ENCODE data around the gene PLXNA4. TPM values are rescaled to one million over a fixed set of nuclear protein-coding genes. Genes with fewer than 3 reads are reported as not detected.

Gene PLXNA4
- total RNA-seq, 1 donor from 2014 or later: 5.9 TPM

GRCh38 chr7:132158841-132159240 lies 417.4 kb downstream of the PLXNA4 start:
- intact Hi-C loops (cut with micrococcal nuclease): no loop called here

- intact Hi-C loops (cut with micrococcal nuclease): no loop called here
Observed at GRCh38 chr7:132158166-132158565, 418.1 kb downstream of the PLXNA4 start.

- intact Hi-C loops (cut with micrococcal nuclease): no loop called here
Observed at GRCh38 chr7:132155715-132156114, 420.6 kb downstream of the PLXNA4 start.

GRCh38 chr7:132154695-132155471 lies 421.4 kb downstream of the PLXNA4 start:
- intact Hi-C loops (cut with micrococcal nuclease): no loop called here

DNA sequence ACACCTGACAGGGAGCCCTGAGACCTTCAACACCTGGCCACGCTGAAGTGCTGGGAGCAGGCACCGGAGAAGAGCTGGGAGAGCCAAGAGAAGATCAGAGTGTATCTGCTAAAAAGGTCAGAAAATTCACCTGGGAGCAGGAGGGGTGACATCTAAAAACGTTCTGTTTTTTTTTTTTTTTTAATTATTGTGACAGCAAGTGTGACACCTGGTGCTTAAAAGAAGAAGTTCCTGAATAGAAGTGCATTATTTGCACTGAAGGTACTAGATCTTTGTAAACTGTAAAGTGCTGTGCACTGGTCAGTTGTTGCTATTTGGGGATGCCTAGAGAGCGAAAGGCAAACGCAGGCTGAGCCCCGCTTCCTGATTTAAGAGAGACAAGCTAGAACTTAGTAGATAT lies 422.0 kb downstream of the PLXNA4 start:
- intact Hi-C loops (cut with micrococcal nuclease): no loop called here

DNA sequence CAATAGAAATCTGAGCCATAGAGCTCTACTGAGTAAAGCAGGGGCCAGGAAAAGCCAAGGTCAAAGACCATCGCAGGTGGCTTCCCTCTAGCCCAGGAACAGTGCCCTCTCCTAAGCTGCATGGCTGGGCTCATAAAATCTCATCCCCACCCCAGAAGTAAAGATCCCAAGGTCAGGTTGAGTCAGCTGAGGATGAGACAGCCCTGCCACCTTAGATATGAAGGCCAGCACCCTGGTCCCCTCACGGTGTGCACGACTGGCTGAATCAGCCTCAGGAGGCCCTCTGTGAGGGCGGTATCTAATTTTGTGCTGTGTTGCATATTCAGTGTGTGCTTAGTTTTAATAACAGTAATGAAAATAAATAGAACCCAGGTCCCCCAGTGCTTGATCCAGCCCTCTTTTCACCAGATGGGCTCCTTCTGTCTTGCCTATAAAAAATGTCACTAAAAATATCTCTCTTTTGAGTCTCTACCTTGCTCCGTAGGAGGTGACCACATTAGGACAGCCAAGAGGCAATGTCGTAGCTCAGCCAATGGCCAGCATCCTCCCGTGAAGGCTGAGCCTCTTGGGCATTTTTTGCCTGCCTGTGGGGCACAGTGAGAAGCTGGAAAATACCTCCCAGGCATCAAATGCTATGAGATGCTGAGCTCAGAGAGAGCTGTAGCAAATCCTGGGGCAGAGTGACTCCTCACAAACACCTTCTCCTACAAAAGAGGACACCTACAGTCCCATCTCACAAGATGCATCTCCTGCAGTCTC lies 424.0 kb downstream of the PLXNA4 start:
- intact Hi-C loops (cut with micrococcal nuclease): no loop called here

- intact Hi-C loops (cut with micrococcal nuclease): no loop called here
Observed at GRCh38 chr7:132150711-132151110, 425.6 kb downstream of the PLXNA4 start.

- intact Hi-C loops (cut with micrococcal nuclease): no loop called here
Observed at GRCh38 chr7:132149436-132150304, 426.6 kb downstream of the PLXNA4 start.

DNA sequence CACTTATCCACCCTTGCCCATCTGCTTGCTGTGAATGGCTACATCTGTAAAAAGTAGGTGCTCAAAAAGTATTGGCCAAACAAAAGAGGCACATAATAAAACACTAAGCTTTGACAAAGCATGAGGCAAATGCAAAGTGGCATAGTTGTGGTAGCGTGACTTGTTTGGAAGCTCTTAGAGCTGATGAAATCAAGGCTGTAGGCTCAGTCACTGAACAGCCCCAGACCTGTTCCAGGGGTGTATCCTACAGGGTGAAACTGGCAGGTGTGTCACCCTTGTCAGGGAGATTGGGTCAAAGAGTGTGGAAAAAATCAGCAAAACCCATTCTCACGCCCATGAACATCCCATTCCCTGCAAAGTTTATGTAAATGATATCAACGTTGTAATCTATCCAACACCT lies 427.4 kb downstream of the PLXNA4 start:
- intact Hi-C loops (cut with micrococcal nuclease): no loop called here

DNA sequence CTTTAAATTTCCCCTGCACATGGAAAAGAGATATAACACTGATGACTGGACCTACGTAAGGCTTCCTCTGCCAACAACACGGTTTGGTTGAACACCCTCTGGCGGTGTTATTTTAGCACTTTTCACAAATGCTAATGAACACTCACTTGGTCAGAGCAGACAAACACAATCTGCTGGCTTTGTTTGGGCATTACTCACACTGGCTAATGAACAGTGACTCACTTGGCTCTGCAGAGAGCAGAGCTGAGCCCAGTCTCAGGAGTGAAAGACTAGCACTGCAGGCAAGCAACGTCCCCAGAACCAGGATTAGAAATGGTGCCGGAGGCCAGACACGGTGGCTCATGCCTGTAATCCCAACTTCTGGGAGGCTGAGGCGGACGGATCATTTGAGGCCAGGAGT lies 430.8 kb downstream of the PLXNA4 start:
- intact Hi-C loops (cut with micrococcal nuclease): no loop called here

- intact Hi-C loops (cut with micrococcal nuclease): no loop called here
Observed at GRCh38 chr7:132145063-132145462, 431.2 kb downstream of the PLXNA4 start.

- intact Hi-C loops (cut with micrococcal nuclease): no loop called here
Observed at GRCh38 chr7:132142006-132142405, 434.3 kb downstream of the PLXNA4 start.

DNA sequence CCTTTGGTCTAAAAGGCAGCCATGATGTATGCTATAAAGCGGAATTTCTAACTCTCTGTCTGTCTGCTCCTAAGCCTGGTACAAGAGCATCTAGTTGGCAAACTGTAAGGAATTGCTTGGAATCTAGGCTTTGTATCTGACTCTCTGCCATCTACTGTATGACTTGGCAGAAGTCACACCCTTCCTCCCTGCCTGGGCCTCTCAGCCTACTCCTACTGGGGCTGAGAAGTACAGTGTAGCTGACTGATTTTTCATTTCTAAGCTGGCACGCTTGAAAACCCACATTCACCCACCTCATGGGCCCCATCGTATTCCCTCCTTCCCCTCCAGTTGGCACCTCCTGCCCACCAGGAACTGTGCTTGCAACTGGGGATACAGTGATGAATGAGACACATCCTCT lies 435.2 kb downstream of the PLXNA4 start:
- intact Hi-C loops (cut with micrococcal nuclease): no loop called here

DNA sequence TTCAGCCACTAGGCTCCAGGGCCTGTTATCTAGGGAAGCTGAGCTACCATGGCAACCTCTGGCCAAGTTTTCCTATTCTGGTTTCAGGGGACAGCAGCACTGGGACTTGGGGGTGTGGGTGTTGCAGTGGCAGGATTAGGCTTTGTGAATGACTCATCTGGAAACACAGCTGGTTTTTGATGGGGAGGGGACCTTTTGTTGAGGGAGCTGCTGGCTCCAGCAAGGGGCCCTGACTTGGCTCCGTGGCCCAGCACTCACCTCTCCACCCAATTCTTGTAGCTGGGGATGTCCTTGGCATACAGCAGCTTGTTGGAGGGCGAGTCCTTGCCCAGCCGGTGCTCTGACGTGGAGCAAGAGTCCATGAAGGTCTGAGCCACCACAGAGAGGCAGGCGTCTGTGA lies 435.9 kb downstream of the PLXNA4 start:
- intact Hi-C loops (cut with micrococcal nuclease): no loop called here

DNA sequence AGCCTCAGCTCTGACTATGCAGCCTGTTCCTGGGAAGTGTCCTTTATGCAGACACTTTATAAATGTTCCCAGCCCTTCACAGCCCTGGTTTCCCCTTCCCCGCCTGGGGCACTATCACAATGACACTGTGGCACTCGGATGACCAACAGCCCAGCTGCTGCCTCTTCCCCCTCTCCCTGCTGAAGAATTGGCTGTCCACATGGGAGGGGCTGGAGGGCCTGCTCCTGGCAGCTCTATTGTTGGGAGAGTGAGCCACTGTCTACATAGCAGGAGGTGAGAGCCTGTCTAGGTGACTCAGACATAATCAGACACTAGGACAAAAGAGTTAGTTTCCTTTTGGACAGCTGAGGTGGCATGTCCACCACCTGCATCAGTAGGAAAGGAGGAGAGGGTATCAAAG lies 437.5 kb downstream of the PLXNA4 start:
- intact Hi-C loops (cut with micrococcal nuclease): no loop called here

DNA sequence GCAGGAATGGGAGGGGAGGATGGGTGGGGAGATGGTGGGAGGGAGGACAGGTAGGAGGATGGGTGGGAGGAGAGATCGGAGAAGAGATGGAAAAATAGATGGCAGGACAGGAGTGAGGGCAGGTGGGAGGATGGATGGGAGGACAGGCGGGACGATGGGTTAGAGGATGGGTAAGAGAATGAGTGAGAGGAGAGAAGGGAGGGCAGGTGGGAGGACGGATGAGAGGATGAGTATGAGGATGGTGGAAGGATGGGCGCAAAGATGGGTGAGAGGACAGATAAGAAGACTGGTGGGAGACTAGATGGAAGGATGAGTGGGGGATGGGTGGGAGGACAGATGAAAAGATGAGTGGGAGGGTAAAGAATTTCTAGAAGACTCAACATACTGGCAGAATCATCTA lies 438.6 kb downstream of the PLXNA4 start:
- intact Hi-C loops (cut with micrococcal nuclease): no loop called here

- intact Hi-C loops (cut with micrococcal nuclease): no loop called here
Observed at GRCh38 chr7:132135746-132136385, 440.4 kb downstream of the PLXNA4 start.

DNA sequence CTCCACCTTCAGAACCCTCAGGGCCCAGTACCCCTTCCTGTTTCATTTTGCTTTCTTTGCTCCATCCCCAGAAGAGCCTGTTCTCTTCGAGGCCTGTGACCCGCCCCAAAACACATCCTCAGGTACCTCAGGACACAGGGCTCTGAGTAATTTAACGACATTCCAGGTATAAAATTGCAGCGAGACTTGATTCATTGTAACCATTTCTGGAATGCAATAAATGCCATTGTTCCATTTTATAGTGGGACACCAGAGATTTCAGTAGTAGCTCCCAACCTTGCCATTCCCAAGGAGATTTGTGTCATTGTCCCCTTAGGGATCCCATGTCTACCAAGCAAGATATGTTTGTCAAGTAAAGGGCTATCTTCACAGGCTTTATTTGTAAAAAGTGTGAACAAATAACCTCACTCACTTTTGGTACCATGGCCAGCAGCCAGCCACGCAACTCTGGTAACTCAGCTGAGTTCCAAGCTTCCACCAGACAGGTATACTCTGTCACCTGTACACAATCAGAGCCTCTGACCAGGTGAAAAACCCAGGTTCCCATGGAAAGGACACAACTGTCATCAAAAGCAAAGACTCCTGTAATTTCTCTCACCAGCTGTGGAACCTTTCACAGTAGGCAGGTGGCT lies 441.3 kb downstream of the PLXNA4 start:
- intact Hi-C loops (cut with micrococcal nuclease): no loop called here

- intact Hi-C loops (cut with micrococcal nuclease): no loop called here
Observed at GRCh38 chr7:132133501-132133900, 442.8 kb downstream of the PLXNA4 start.

DNA sequence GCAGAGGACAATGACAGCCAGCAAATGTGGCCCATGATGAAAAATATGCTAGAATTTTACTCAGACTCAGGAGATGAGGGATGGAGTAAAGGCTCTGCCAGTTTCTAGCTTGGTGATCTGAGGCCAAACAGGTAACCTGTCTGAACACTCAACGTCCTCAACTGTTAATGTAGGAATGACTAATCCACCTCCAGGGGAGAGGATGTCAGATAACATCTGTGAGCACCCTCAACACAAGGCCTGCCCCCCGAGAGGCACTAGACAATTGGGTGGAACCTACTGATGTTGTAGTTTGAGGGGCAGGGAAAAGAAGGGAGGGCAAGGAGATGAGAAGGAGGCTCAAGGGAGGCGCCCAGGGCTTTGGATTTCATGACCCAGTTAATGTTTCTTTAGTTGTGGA lies 445.1 kb downstream of the PLXNA4 start:
- intact Hi-C loops (cut with micrococcal nuclease): no loop called here

- intact Hi-C loops (cut with micrococcal nuclease): no loop called here
Observed at GRCh38 chr7:132130497-132130896, 445.8 kb downstream of the PLXNA4 start.
